Skeletal muscle tissue (tissue), 4 donors: ENCODE data around the gene FXYD4. TPM values are rescaled to one million over a fixed set of nuclear protein-coding genes. Genes with fewer than 3 reads are reported as not detected.
A peak's percentile ranks its signal among the peaks of the same experiment; 100 is the strongest.
"Not testable (repeated sequence)": the region's sequence is repeated elsewhere in the genome, so short reads cannot be mapped to it uniquely, and the experiment has no call there.

Experiments used
- H3K27ac ChIP-seq: one replicate; pipeline ENCODE4 v1.7.0; 2013; ENCODE audit warnings: mild to moderate bottlenecking, low read depth, low read length, inconsistent platforms
- H3K27me3 ChIP-seq, 3 donors: one replicate each; pipeline ENCODE4 v1.7.0; 2013; ENCODE audit warnings: low read length in 3 of 3; ENCODE audit not compliant: control insufficient read depth in 3 of 3, insufficient read depth in 3 of 3
- H3K36me3 ChIP-seq, 3 donors: one replicate each; pipeline ENCODE4 v1.7.0; 2013; ENCODE audit warnings: low read length in 3 of 3; ENCODE audit not compliant: control insufficient read depth in 3 of 3, insufficient read depth in 3 of 3
- H3K4me1 ChIP-seq, 3 donors: one replicate each; pipeline ENCODE4 v1.7.0; 2013; ENCODE audit warnings: low read length in 3 of 3, mild to moderate bottlenecking in 3 of 3; ENCODE audit not compliant: control insufficient read depth in 3 of 3, insufficient read depth in 3 of 3
- H3K4me3 ChIP-seq, 3 donors: one replicate each; pipeline ENCODE4 v1.7.0; 2013; ENCODE audit warnings: low read length in 3 of 3
- H3K9ac ChIP-seq, 3 donors: one replicate each; pipeline ENCODE4 v1.7.0; 2013; ENCODE audit warnings: low read length in 3 of 3, mild to moderate bottlenecking in 3 of 3, moderate library complexity in 2 of 3, low read depth in 1 of 3
- H3K9me3 ChIP-seq, 3 donors: one replicate each; pipeline ENCODE4 v1.7.0; 2013; ENCODE audit warnings: low read length in 3 of 3; ENCODE audit not compliant: control insufficient read depth in 3 of 3
- total RNA-seq: library from RNA; depleted of rRNA; stranded (reverse); fragments of >200 nt; gene quantifications from one replicate; pipeline ENCODE4 v1.2.3, GENCODE V29; 2014
- donor health status: Osteomylitis.

FXYD4 gene
- not detected for total RNA-seq

- peaks cover 0 to 10% (median 2%) of the 10 kb centered on the region in 3 donors for H3K4me1 ChIP-seq
- no peak within 1 kb of the TSS for H3K9ac ChIP-seq
- H3K27me3 ChIP-seq, result no peaks in the 10 kb centered on the region
- H3K4me3 ChIP-seq, result no peak within 1 kb of the TSS
- no peaks in the 10 kb centered on the region for H3K36me3 ChIP-seq
- H3K27ac ChIP-seq, result no peak within 1 kb of the TSS
- H3K9me3 ChIP-seq, result no peaks in the 10 kb centered on the region
Observed at GRCh38 chr10:43371418-43371817, at the start of gene FXYD4. Gene FXYD4, plus strand, starts transcription at chr10:43371636. Its CDS starts 2,111 bp downstream, at chr10:43373747.

- Histone ChIP-seq H3K9me3 (no peaks in the 10 kb centered on the region), H3K4me1 (peaks cover 2 to 8% (median 3%) of the 10 kb centered on the region in 3 donors), H3K4me3 (peak overlapping the region in 2 of 3 donors; percentile 15 to 52), H3K27ac (no peak overlapping the region), H3K9ac (no peak overlapping the region), H3K27me3 (peaks cover 0 to 12% (median 11%) of the 10 kb centered on the region in 3 donors), H3K36me3 (no peaks in the 10 kb centered on the region)
Observed at GRCh38 chr10:43322331-43322730, 49.1 kb upstream of the FXYD4 start.

- Histone ChIP-seq H3K9ac (no peak overlapping the region), H3K36me3 (no peaks in the 10 kb centered on the region), H3K9me3 (no peaks in the 10 kb centered on the region), H3K27me3 (peaks cover 0 to 12% (median 11%) of the 10 kb centered on the region in 3 donors), H3K4me1 (peaks cover 2 to 8% (median 3%) of the 10 kb centered on the region in 3 donors), H3K4me3 (peak overlapping the region in 2 of 3 donors; percentile 52 to 69), H3K27ac (no peak overlapping the region)
Observed at GRCh38 chr10:43322769-43323168, 48.7 kb upstream of the FXYD4 start.

- H3K4me1 ChIP-seq, result peaks cover 2 to 8% (median 3%) of the 10 kb centered on the region in 3 donors
- H3K27me3 ChIP-seq, result peaks cover 0 to 12% (median 11%) of the 10 kb centered on the region in 3 donors
- no peak overlapping the region for H3K9ac ChIP-seq
- H3K36me3 ChIP-seq, result no peaks in the 10 kb centered on the region
- H3K4me3 ChIP-seq, result peak overlapping the region in 1 of 3 donors; percentile 69
- no peak overlapping the region for H3K27ac ChIP-seq
- H3K9me3 ChIP-seq, result no peaks in the 10 kb centered on the region
Observed at GRCh38 chr10:43323245-43323644, 48.2 kb upstream of the FXYD4 start.

- Histone ChIP-seq H3K9ac (no peak overlapping the region), H3K4me3 (no peak overlapping the region), H3K27me3 (peaks cover 0 to 9% (median 3%) of the 10 kb centered on the region in 3 donors)
Observed at GRCh38 chr10:43324876-43325275, 46.6 kb upstream of the FXYD4 start.

GRCh38 chr10:43327171-43327570 is 44.3 kb upstream of the FXYD4 start:
- H3K4me1 ChIP-seq, result peaks cover 2 to 8% (median 3%) of the 10 kb centered on the region in 3 donors
- H3K27ac ChIP-seq, result no peak overlapping the region
- peaks cover 0 to 5% (median 3%) of the 10 kb centered on the region in 3 donors for H3K27me3 ChIP-seq
- no peak overlapping the region for H3K4me3 ChIP-seq
- H3K36me3 ChIP-seq, result no peaks in the 10 kb centered on the region
- H3K9me3 ChIP-seq, result no peaks in the 10 kb centered on the region
- no peak overlapping the region for H3K9ac ChIP-seq

More at GRCh38 chr10:43324876-43325275, 46.6 kb upstream of the FXYD4 start:
- Histone ChIP-seq H3K4me1 (peaks cover 2 to 8% (median 3%) of the 10 kb centered on the region in 3 donors), H3K9me3 (no peaks in the 10 kb centered on the region), H3K36me3 (no peaks in the 10 kb centered on the region), H3K27ac (no peak overlapping the region)

- H3K36me3 ChIP-seq, result no peaks in the 10 kb centered on the region
- peaks cover 0 to 2% (median 0%) of the 10 kb centered on the region in 3 donors for H3K4me1 ChIP-seq
- H3K27ac ChIP-seq, result no peak overlapping the region
- no peak overlapping the region for H3K4me3 ChIP-seq
- peaks cover 0 to 1% (median 0%) of the 10 kb centered on the region in 3 donors for H3K27me3 ChIP-seq
- H3K9ac ChIP-seq, result no peak overlapping the region
- no peaks in the 10 kb centered on the region for H3K9me3 ChIP-seq
Observed at GRCh38 chr10:43327986-43328385, 43.5 kb upstream of the FXYD4 start.

- not testable (repeated sequence) for H3K9me3 ChIP-seq, H3K4me3 ChIP-seq, H3K36me3 ChIP-seq, H3K27me3 ChIP-seq, H3K9ac ChIP-seq, H3K4me1 ChIP-seq, H3K27ac ChIP-seq
Observed at GRCh38 chr10:43328810-43329209, 42.6 kb upstream of the FXYD4 start.

- H3K4me3 ChIP-seq, H3K27ac ChIP-seq, H3K4me1 ChIP-seq, H3K27me3 ChIP-seq, H3K36me3 ChIP-seq, H3K9me3 ChIP-seq, H3K9ac ChIP-seq: not testable (repeated sequence)
Observed at GRCh38 chr10:43329246-43329885, 42.1 kb upstream of the FXYD4 start.

GRCh38 chr10:43330049-43330823 is 41.2 kb upstream of the FXYD4 start:
- H3K4me3 ChIP-seq, H3K4me1 ChIP-seq, H3K27ac ChIP-seq, H3K27me3 ChIP-seq, H3K36me3 ChIP-seq, H3K9me3 ChIP-seq, H3K9ac ChIP-seq: not testable (repeated sequence)
